Endothelial cell of umbilical vein (primary cell): ENCODE results near the gene MAGT1. TPM values are rescaled to one million over a fixed set of nuclear protein-coding genes. Genes with fewer than 3 reads are reported as not detected.

Experiments used
- BruUV-seq: library from RNA; stranded (reverse); fragments of 400-500 nt; replicated peaks from 2 replicates; lab custom pipeline; 2021; lab: Mats Ljungman, UMichigan
- CTCF ChIA-PET: fragments of 300-600, 350-600 bp; sonication (Branson Sonifier 250); formaldehyde crosslinking; loops from one replicate; lab custom pipeline; 2021; ENCODE audit warnings: antibody characterized with exemption, inconsistent platforms; lab: Charles Lee
- POLR2A ChIA-PET: fragments of 300-600, 350-600 bp; sonication (Branson Sonifier 250); formaldehyde crosslinking; loops from one replicate; lab custom pipeline; 2021; ENCODE audit warnings: antibody characterized with exemption, inconsistent platforms; lab: Charles Lee
- DNase-seq: peaks from one replicate; pipeline ENCODE4 v3.0.0-alpha.2; 2011; ENCODE audit warnings: low read depth, low spot score
- FAIRE-seq: peaks from 2 replicates; lab custom pipeline; 2011; peaks lifted over from hg19 to GRCh38; lab: Jason Lieb, UNC
- H2AFZ ChIP-seq: 2 replicates; pipeline ENCODE4 v1.6.0; 2012; ENCODE audit warnings: low read depth, low read length, control low read depth, inconsistent platforms
- H3K27ac ChIP-seq: 2 replicates; pipeline ENCODE4 v1.5.1; 2011; ENCODE audit warnings: low read depth, mild to moderate bottlenecking, control low read depth, low read length, moderate library complexity; ENCODE audit not compliant: insufficient read depth
- H3K27me3 ChIP-seq, 2 experiments: 2 replicates each; pipeline versions ENCODE4 v1.6.0 to v1.6.1; 2011; ENCODE audit warnings: low read length in 2 of 2, mixed read lengths in 1 of 2; ENCODE audit not compliant: control insufficient read depth in 2 of 2, insufficient read depth in 2 of 2
- H3K36me3 ChIP-seq, 2 experiments: 2 replicates in 1 of 2; 3 replicates in 1 of 2; pipeline ENCODE4 v1.5.1; 2011; ENCODE audit warnings: low read length in 2 of 2, mild to moderate bottlenecking in 1 of 2, moderate library complexity in 1 of 2; ENCODE audit not compliant: control insufficient read depth in 2 of 2, insufficient read depth in 2 of 2; ENCODE audit errors: extremely low read depth in 1 of 2
- H3K4me1 ChIP-seq: 3 replicates; pipeline ENCODE4 v1.5.1; 2011; ENCODE audit warnings: mild to moderate bottlenecking, low read length; ENCODE audit not compliant: control insufficient read depth, insufficient read depth; ENCODE audit errors: extremely low read depth
- H3K4me2 ChIP-seq: 2 replicates; pipeline ENCODE4 v1.6.1; 2011; ENCODE audit warnings: low read length, control low read depth, mixed read lengths; ENCODE audit not compliant: insufficient read depth
- H3K4me3 ChIP-seq, 3 experiments: fragments of 200-600 bp in 1 of 3; sonication (generic), shearing (Covaris generic) in 1 of 3; replicated peaks in 1 of 3; 2 replicates each; pipeline ENCODE4 v1.5.1; 2011 to 2016; ENCODE audit warnings: control low read depth in 3 of 3, low read length in 3 of 3, mild to moderate bottlenecking in 2 of 3, inconsistent platforms in 1 of 3, low read depth in 1 of 3, moderate library complexity in 1 of 3; ENCODE audit not compliant: insufficient read depth in 1 of 3
- H3K79me2 ChIP-seq: 2 replicates; pipeline ENCODE4 v1.6.0; 2012; ENCODE audit warnings: low read length, inconsistent platforms; ENCODE audit not compliant: control insufficient read depth, insufficient read depth
- H3K9ac ChIP-seq: replicated peaks from 2 replicates; pipeline ENCODE3; 2011; ENCODE audit warnings: low read length, control low read depth; ENCODE audit not compliant: insufficient read depth; ENCODE audit errors: extremely low read depth
- H3K9me1 ChIP-seq: replicated peaks from 3 replicates; pipeline ENCODE4 v1.6.0; 2011; ENCODE audit warnings: mild to moderate bottlenecking, low read length; ENCODE audit not compliant: control insufficient read depth, insufficient read depth; ENCODE audit errors: extremely low read depth
- H3K9me3 ChIP-seq: replicated peaks from 2 replicates; pipeline ENCODE4 v1.5.1; 2012; ENCODE audit warnings: low read length, inconsistent platforms; ENCODE audit not compliant: control insufficient read depth, insufficient read depth
- H4K20me1 ChIP-seq: replicated peaks from 2 replicates; pipeline ENCODE3; 2011; ENCODE audit warnings: mild to moderate bottlenecking, low read length; ENCODE audit not compliant: control insufficient read depth, insufficient read depth; ENCODE audit errors: extremely low read depth
- MYC ChIP-seq: IDR thresholded peaks from one replicate; pipeline ENCODE4 v1.6.1; 2011; ENCODE audit warnings: mild to moderate bottlenecking, low read depth, low read length
- POLR2A ChIP-seq: IDR thresholded peaks from 2 replicates; pipeline ENCODE4 v1.6.1; 2012; ENCODE audit warnings: low read depth, mild to moderate bottlenecking, control low read depth, low read length
- POLR2AphosphoS5 ChIP-seq: IDR thresholded peaks from 2 replicates; pipeline ENCODE4 v1.6.1; 2012; ENCODE audit warnings: low read depth, mild to moderate bottlenecking, control low read depth, low read length, moderate library complexity; ENCODE audit not compliant: insufficient read depth
- dilution Hi-C: fragments of 300-500 bp; cut with MboI; formaldehyde crosslinking; loops from one replicate; pipeline ENCODE4 v1.15.0; 2019; ENCODE audit warnings: low sequenced_read_pairs; ENCODE audit not compliant: extremely low pct_ligation_motif_present
- intact Hi-C: fragments of 100-400 bp; cut with micrococcal nuclease; formaldehyde crosslinking; loops from one replicate; pipeline ENCODE4 v1.10.0; 2022
- polyA plus RNA-seq, 4 experiments: library from polyadenylated mRNA; depleted of rRNA in 3 of 4; stranded (reverse) in 3 of 4; unstranded in 1 of 4; fragments of >200 nt; gene quantifications; 2 replicates each; pipeline versions ENCODE4 v1.2.1 to v1.2.3, GENCODE V29; 2011 to 2012; ENCODE audit warnings: missing spikeins in 1 of 4
- total RNA-seq: library from RNA; stranded (reverse); gene quantifications from 2 replicates; pipeline ENCODE4 v1.2.3, GENCODE V29; 2021
- TF ChIP-seq, protein P1 (sequence below), 2 donors: IDR thresholded peaks; 1 replicate in 1 of 2; 2 replicates in 1 of 2; pipeline ENCODE4 v1.5.1; 2011; ENCODE audit warnings: low read length in 2 of 2, mild to moderate bottlenecking in 2 of 2, moderate library complexity in 2 of 2, control low read depth in 1 of 2, inconsistent platforms in 1 of 2, low read depth in 1 of 2; ENCODE audit not compliant: insufficient read depth in 1 of 2; ENCODE audit errors: extremely low read depth in 1 of 2
- TF ChIP-seq, protein P2 (sequence below): IDR thresholded peaks from 2 replicates; pipeline ENCODE4 v1.6.1; 2011; ENCODE audit not compliant: insufficient read depth, insufficient read length

The MAGT1 gene
- total and polyA plus RNA-seq, 2 donors (not counting 3 experiments of a cell fraction or from before 2014, with no cell fraction given) = 36.3 to 66.9 TPM

DNA sequence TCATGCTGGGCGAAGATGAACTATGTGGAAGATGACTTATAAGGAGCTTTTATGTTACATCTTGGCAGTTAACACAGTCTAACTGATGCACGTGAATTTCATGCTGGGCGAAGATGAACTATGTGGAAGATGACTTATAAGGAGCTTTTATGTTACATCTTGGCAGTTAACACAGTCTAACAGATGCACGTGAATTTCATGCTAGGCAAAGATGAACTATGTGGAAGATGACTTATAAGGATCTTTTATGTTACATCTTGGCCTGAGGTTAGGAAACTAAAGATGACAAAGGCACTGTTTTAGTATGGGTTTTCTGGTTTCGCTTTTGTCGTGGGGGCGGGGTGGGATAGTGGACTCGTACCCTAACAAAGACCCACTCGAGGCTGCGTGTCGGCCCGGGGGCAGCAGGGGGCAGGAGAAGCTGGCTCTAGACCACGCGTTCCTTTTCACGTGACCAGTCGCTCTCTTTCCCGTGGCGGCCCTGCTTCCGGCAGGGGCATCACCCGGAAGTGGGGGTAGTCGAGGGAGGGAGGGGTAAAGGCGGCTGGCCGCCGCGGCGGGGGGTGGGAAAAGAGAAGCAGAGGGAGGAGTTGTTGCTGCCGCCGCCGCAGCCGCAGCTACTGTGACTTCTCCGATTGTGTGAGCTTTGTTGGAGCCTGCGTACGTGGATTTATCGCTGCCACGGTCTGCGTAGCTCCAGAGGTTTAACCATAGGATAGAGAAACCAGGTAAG lies 15.0 kb upstream of the MAGT1 start, which contains the start of gene ATP7A:
TSS of gene ATP7A (plus strand) at position 586 of the 733 bp plus-strand sequence. CDS start 60,949 bp downstream, outside the sequence.
- peak within 1 kb of the TSS; percentile 99 for H2AFZ ChIP-seq
- peak within 1 kb of the TSS; percentile 78 for H3K27ac ChIP-seq
- intact Hi-C loops (loop anchor here (1.0 to 5.0 kb wide), 4 partner anchors 114 to 1172 kb away; no protein-coding TSS in a partner anchor), dilution Hi-C loops (no loop called here)
- peak within 1 kb of the TSS; percentile 98 for H3K4me2 ChIP-seq
- no peak for TF ChIP-seq POLR2A
- TF ChIP-seq MYC = peak; percentile 29
- TF ChIP-seq, protein P1, sequence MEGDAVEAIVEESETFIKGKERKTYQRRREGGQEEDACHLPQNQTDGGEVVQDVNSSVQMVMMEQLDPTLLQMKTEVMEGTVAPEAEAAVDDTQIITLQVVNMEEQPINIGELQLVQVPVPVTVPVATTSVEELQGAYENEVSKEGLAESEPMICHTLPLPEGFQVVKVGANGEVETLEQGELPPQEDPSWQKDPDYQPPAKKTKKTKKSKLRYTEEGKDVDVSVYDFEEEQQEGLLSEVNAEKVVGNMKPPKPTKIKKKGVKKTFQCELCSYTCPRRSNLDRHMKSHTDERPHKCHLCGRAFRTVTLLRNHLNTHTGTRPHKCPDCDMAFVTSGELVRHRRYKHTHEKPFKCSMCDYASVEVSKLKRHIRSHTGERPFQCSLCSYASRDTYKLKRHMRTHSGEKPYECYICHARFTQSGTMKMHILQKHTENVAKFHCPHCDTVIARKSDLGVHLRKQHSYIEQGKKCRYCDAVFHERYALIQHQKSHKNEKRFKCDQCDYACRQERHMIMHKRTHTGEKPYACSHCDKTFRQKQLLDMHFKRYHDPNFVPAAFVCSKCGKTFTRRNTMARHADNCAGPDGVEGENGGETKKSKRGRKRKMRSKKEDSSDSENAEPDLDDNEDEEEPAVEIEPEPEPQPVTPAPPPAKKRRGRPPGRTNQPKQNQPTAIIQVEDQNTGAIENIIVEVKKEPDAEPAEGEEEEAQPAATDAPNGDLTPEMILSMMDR (IDR thresholded peaks at IDR 0.05; ENCODE audit: extremely low read depth in 1 of 2, insufficient read depth in 1 of 2, low read depth in 1 of 2, low read length in 2 of 2) = peak; percentile 49 to 69
- TF ChIP-seq, protein P2, sequence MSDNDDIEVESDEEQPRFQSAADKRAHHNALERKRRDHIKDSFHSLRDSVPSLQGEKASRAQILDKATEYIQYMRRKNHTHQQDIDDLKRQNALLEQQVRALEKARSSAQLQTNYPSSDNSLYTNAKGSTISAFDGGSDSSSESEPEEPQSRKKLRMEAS = peak; percentile 38
- TF ChIP-seq POLR2AphosphoS5 = peak; percentile 47
- H3K79me2 ChIP-seq = no peaks in the 10 kb centered on the region
- H3K9me1 ChIP-seq = no peaks in the 10 kb centered on the region
- DNase-seq (peak; percentile 87), FAIRE-seq (peak; percentile 68)
- no TSS peak for BruUV-seq
- no peaks in the 10 kb centered on the region for H3K27me3 ChIP-seq
- H3K4me1 ChIP-seq = peaks cover 6% of the 10 kb centered on the region
- no peaks in the 10 kb centered on the region for H3K36me3 ChIP-seq
- no peaks in the 10 kb centered on the region for H4K20me1 ChIP-seq
- CTCF ChIA-PET = interaction anchor here (0.8 to 4.5 kb wide), 9 partner anchors 11 to 210 kb away, joined by 3 to 45 read pairs (median 4); partner anchors contain the start of gene COX7B
- POLR2A ChIA-PET = interaction anchor here (0.7 to 1.6 kb wide), 2 partner anchors 11 to 16 kb away, joined by 5 to 7 read pairs; partner anchors contain the start of gene COX7B
- peak within 1 kb of the TSS; percentile 92 for H3K9ac ChIP-seq
- H3K4me3 ChIP-seq = peak within 1 kb of the TSS; percentile 49 to 98 (median 80)
- H3K9me3 ChIP-seq = no peaks in the 10 kb centered on the region
